HEK293T (cell line): ENCODE measurements around the gene TMPRSS6.

Experiments used
- CTCF ChIA-PET: fragments of 350-600 bp; formaldehyde crosslinking; extraction: SDS; loops from one replicate; lab custom pipeline; 2021; ENCODE audit warnings: antibody characterized with exemption, inconsistent platforms; lab: Yijun Ruan, JAX
- POLR2A ChIA-PET: fragments of 350-600 bp; formaldehyde crosslinking; extraction: SDS; loops from one replicate; lab custom pipeline; 2020; ENCODE audit warnings: antibody characterized with exemption, inconsistent platforms; lab: Yijun Ruan, JAX
- DNase-seq: peaks from one replicate; pipeline ENCODE4 v3.0.0; 2012; ENCODE audit warnings: mixed read lengths; ENCODE audit errors: extremely low spot score
- ARNT ChIP-seq: fragments of 450-650 bp; IDR thresholded peaks from 2 replicates; pipeline ENCODE4 v1.6.1; 2017; ENCODE audit warnings: mild to moderate bottlenecking
- BHLHE40 ChIP-seq: fragments of 450-650 bp; IDR thresholded peaks from 2 replicates; pipeline ENCODE4 v1.6.1; 2016; ENCODE audit warnings: mild to moderate bottlenecking, moderate library complexity, borderline replicate concordance
- CTBP1 ChIP-seq: fragments of 450-650 bp; IDR thresholded peaks from 2 replicates; pipeline ENCODE4 v1.6.1; 2016; ENCODE audit warnings: borderline replicate concordance
- ELF4 ChIP-seq: fragments of 450-650 bp; IDR thresholded peaks from 2 replicates; pipeline ENCODE4 v1.6.1; 2017; ENCODE audit warnings: antibody characterized with exemption
- FOXA1 ChIP-seq: fragments of 450-650 bp; IDR thresholded peaks from 2 replicates; pipeline ENCODE4 v1.6.1; 2016; ENCODE audit warnings: mild to moderate bottlenecking
- FOXK2 ChIP-seq: fragments of 450-650 bp; IDR thresholded peaks from 2 replicates; pipeline ENCODE4 v1.6.1; 2016; ENCODE audit warnings: mild to moderate bottlenecking
- FOXM1 ChIP-seq: fragments of 450-650 bp; IDR thresholded peaks from 2 replicates; pipeline ENCODE4 v1.6.1; 2017; ENCODE audit warnings: mild to moderate bottlenecking, borderline replicate concordance
- HDGF ChIP-seq: fragments of 450-650 bp; IDR thresholded peaks from 2 replicates; pipeline ENCODE4 v1.6.1; 2017; ENCODE audit warnings: antibody characterized with exemption, borderline replicate concordance
- L3MBTL2 ChIP-seq: fragments of 450-650 bp; conservative IDR thresholded peaks from 2 replicates; pipeline ENCODE4 v1.6.1; 2016; ENCODE audit warnings: mild to moderate bottlenecking
- LEF1 ChIP-seq: fragments of 450-650 bp; IDR thresholded peaks from 2 replicates; pipeline ENCODE4 v1.6.1; 2017; ENCODE audit warnings: mild to moderate bottlenecking, borderline replicate concordance
- NFRKB ChIP-seq: fragments of 450-650 bp; IDR thresholded peaks from 2 replicates; pipeline ENCODE4 v1.6.1; 2016; ENCODE audit warnings: mild to moderate bottlenecking, moderate library complexity
- PKNOX1 ChIP-seq: fragments of 450-650 bp; IDR thresholded peaks from 2 replicates; pipeline ENCODE4 v1.6.1; 2016
- SP1 ChIP-seq: fragments of 450-650 bp; IDR thresholded peaks from 2 replicates; pipeline ENCODE4 v1.6.1; 2017
- SUZ12 ChIP-seq: fragments of 450-650 bp; IDR thresholded peaks from 2 replicates; pipeline ENCODE4 v1.6.1; 2016; ENCODE audit warnings: mild to moderate bottlenecking
- TARDBP ChIP-seq: fragments of 450-650 bp; IDR thresholded peaks from 2 replicates; pipeline ENCODE4 v1.6.1; 2016
- ZNF384 ChIP-seq: fragments of 450-650 bp; IDR thresholded peaks from 2 replicates; pipeline ENCODE4 v1.6.1; 2016

The TMPRSS6 gene

GRCh38 chr22:37148031-37148651, 38.6 kb upstream of the TMPRSS6 start:
- CTCF ChIA-PET: no interaction called here
- no peak for DNase-seq
- POLR2A ChIA-PET: interaction anchor here (1.4 kb wide), 1 partner anchor 30 kb away, joined by 3 read pairs; no protein-coding TSS in a partner anchor
- no peak for TF ChIP-seq ARNT
- no peak for TF ChIP-seq TARDBP
- no peak for TF ChIP-seq SP1
- no peak for TF ChIP-seq PKNOX1
- no peak for TF ChIP-seq FOXM1
- TF ChIP-seq CTBP1: no peak

GRCh38 chr22:37147186-37147990, 37.9 kb upstream of the TMPRSS6 start:
- TF ChIP-seq SUZ12 (no peak), FOXA1 (no peak), FOXK2 (no peak), ARNT (no peak), LEF1 (no peak), ZNF384 (no peak), ELF4 (no peak), TARDBP (no peak), FOXM1 (no peak), CTBP1 (no peak), NFRKB (no peak), PKNOX1 (no peak), L3MBTL2 (no peak), BHLHE40 (no peak), SP1 (no peak), HDGF (no peak)
- CTCF ChIA-PET: interaction anchor here (0.6 kb wide), 1 partner anchor 808 kb away, joined by 3 read pairs; no protein-coding TSS in a partner anchor
- POLR2A ChIA-PET: no interaction called here
- DNase-seq: no peak

GRCh38 chr22:37146507-37147180, 37.1 kb upstream of the TMPRSS6 start:
- no peak for TF ChIP-seq ELF4
- TF ChIP-seq FOXM1: no peak
- no peak for TF ChIP-seq CTBP1
- TF ChIP-seq FOXA1: no peak
- TF ChIP-seq TARDBP: no peak
- no peak for TF ChIP-seq FOXK2
- TF ChIP-seq HDGF: no peak
- TF ChIP-seq PKNOX1: no peak
- no peak for TF ChIP-seq ARNT
- CTCF ChIA-PET: interaction anchor here (0.6 kb wide), 1 partner anchor 808 kb away, joined by 3 read pairs; no protein-coding TSS in a partner anchor
- no peak for DNase-seq
- POLR2A ChIA-PET: no interaction called here

- no peak for DNase-seq
- ChIA-PET CTCF (no interaction called here), POLR2A (no interaction called here)
- TF ChIP-seq TARDBP (no peak), NFRKB (no peak), FOXM1 (no peak), CTBP1 (no peak), ZNF384 (no peak), FOXK2 (no peak), PKNOX1 (no peak), ELF4 (no peak), FOXA1 (no peak), BHLHE40 (no peak), ARNT (no peak), SP1 (no peak)
Measured at GRCh38 chr22:37146051-37146385, 36.5 kb upstream of the TMPRSS6 start.
